ENCODE results near the gene KDM5B.

Gene KDM5B

DNA sequence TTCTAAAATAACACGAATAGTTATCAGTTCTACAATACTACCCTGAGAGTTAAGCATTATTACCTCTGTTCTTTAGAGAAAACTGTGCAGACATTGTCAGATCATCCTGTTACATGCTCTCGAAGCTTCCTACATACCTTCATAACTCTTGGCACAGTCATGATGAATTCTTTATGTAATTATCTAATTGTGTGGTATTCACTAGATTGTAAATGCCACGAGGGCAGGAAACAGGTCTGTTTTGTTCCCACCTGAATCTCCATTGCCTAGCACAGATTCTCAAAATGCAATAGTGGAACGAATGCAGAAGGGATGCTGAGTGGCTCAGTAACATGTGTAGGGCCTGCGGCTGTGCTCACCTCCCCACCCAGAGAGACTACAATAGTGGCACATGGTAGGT lies 101.4 kb downstream of the KDM5B start:
- DNase-seq (ENCODE audit: low read depth): no peak
- TF ChIP-seq, protein P1, sequence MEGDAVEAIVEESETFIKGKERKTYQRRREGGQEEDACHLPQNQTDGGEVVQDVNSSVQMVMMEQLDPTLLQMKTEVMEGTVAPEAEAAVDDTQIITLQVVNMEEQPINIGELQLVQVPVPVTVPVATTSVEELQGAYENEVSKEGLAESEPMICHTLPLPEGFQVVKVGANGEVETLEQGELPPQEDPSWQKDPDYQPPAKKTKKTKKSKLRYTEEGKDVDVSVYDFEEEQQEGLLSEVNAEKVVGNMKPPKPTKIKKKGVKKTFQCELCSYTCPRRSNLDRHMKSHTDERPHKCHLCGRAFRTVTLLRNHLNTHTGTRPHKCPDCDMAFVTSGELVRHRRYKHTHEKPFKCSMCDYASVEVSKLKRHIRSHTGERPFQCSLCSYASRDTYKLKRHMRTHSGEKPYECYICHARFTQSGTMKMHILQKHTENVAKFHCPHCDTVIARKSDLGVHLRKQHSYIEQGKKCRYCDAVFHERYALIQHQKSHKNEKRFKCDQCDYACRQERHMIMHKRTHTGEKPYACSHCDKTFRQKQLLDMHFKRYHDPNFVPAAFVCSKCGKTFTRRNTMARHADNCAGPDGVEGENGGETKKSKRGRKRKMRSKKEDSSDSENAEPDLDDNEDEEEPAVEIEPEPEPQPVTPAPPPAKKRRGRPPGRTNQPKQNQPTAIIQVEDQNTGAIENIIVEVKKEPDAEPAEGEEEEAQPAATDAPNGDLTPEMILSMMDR (conservative IDR thresholded peaks at IDR 0.05; ENCODE audit: control insufficient read depth, insufficient read depth, low read depth, low read length): no peak

DNA sequence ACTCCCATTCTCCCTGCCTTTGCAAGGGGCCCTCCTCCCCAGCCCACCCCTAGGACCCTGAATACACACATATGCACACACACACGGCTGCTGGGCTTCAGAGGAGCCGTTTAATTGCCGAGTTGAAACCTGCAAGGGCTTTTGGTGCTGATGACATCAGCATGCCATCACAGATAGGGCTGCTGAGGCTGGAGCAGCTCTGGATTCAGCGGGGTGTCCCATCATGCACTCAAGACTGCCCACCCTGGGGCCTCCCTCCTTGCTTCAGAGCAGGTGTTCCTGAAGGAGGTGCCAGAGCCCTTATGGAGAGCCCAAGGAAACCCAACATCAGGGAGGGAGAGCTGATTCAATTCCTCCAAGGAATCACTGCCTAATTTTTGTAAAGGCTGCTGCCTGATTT lies 103.6 kb downstream of the KDM5B start:
- H3K4me3 ChIP-seq (ENCODE audit: control insufficient read depth, low read depth, low read length): no peak overlapping the region
- DNase-seq (ENCODE audit: low read depth): no peak
- TF ChIP-seq, protein P1 (conservative IDR thresholded peaks at IDR 0.05; ENCODE audit: control insufficient read depth, insufficient read depth, low read depth, low read length): no peak

More for the DNA sequence above, 101.4 kb downstream of the KDM5B start:
- H3K4me3 ChIP-seq (ENCODE audit: control insufficient read depth, low read depth, low read length): no peak overlapping the region

DNA sequence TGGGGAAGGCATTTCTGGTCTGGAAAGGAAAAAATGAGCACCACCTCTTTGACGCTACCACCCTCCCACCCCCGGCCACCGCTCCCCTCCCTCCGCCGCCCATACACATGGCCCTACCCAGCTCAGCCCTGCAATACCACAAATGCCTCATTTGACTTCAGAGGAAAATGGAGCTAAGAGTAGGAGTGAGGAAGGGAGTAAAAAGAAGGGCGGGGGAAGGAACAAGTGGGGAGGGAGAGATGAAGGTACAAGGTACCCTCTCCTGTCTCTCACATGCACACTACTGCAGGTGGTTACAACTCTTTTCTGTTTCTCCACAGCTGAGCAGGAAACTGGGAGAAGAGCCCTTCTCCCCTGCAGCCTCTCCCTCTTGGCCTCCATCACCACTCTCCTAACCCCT lies 105.0 kb downstream of the KDM5B start:
- DNase-seq (ENCODE audit: low read depth): no peak
- H3K4me3 ChIP-seq (ENCODE audit: control insufficient read depth, low read depth, low read length): no peak overlapping the region
- TF ChIP-seq, protein P1 (conservative IDR thresholded peaks at IDR 0.05; ENCODE audit: control insufficient read depth, insufficient read depth, low read depth, low read length): no peak

GRCh38 chr1:202702088-202702487 lies 106.1 kb downstream of the KDM5B start:
- no peak for DNase-seq (ENCODE audit: low read depth)
- TF ChIP-seq, protein P1 (conservative IDR thresholded peaks at IDR 0.05; ENCODE audit: control insufficient read depth, insufficient read depth, low read depth, low read length): no peak
- no peak overlapping the region for H3K4me3 ChIP-seq (ENCODE audit: control insufficient read depth, low read depth, low read length)

GRCh38 chr1:202701200-202701599 lies 107.0 kb downstream of the KDM5B start:
- DNase-seq (ENCODE audit: low read depth): no peak
- TF ChIP-seq, protein P1 (conservative IDR thresholded peaks at IDR 0.05; ENCODE audit: control insufficient read depth, insufficient read depth, low read depth, low read length): no peak
- no peak overlapping the region for H3K4me3 ChIP-seq (ENCODE audit: control insufficient read depth, low read depth, low read length)

DNA sequence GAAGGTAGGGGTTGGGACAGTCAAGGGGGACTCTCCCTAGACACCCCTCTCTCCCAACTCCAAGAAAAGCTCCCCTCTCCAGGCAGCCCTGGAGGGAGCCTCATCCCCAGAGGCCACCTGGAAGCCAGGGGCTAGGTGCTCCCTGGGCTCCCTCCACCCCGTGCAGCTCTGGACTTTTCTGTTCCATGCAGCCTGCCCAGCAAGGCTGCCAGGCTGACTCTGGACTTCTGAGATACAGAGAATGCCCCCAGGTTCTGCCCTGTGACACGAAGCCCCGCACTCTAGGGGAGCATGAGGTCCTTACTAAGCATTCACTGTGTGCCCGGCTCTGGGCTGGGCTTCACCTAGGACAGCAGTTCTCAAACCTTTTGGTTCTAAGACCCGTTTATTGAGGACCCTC lies 108.2 kb downstream of the KDM5B start:
- TF ChIP-seq, protein P1 (conservative IDR thresholded peaks at IDR 0.05; ENCODE audit: control insufficient read depth, insufficient read depth, low read depth, low read length): no peak
- no peak for DNase-seq (ENCODE audit: low read depth)
- no peak overlapping the region for H3K4me3 ChIP-seq (ENCODE audit: control insufficient read depth, low read depth, low read length)

DNA sequence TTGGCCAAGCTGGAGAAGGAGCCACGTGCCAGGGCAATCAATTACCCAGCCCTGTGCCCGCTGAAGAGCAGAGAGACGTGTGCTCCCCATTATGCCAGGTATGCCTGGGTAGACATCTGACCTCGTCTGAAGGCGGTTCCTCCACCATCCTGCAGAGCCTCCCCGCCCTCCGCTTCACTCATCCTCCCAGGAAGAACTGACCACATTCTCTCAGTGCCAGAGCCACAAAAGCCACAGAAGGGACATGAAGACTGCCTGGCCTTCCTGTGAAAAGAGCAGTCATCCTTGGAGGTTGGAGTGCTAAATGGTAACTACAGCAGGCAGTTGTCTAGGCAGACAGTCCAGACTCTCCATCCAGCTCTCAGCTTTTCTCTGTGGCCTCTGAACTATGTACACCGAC lies 109.9 kb downstream of the KDM5B start:
- TF ChIP-seq, protein P1 (conservative IDR thresholded peaks at IDR 0.05; ENCODE audit: control insufficient read depth, insufficient read depth, low read depth, low read length): no peak
- H3K4me3 ChIP-seq (ENCODE audit: control insufficient read depth, low read depth, low read length): no peak overlapping the region
- no peak for DNase-seq (ENCODE audit: low read depth)
